ENCODE measurements around the gene C2CD2. TPM values are rescaled to one million over a fixed set of nuclear protein-coding genes. Genes with fewer than 3 reads are reported as not detected.

The C2CD2 gene
- total RNA-seq, 1 donor from 2014 or later = 20.5 TPM

DNA sequence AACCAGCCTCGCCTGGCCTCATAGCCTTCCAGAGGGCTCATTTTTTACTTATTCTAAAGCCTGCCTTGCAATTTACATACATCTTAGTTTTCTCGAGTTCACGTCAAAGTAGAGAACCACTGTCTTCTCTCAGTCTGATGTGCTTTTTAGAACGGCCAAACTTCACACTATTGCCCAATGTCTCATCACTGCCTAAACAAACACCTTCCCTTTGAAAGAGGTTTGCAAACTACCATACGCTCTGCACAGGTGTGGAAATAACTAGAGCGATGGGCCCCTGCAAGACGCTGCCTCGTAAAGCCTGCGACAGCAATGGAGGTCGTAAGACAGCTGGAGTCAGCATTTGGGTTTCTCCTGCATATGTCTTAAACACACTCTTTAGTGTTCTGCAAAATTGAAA, 97.2 kb downstream of the C2CD2 start:
- no peak overlapping the region for H3K4me3 Mint-ChIP-seq
- H3K36me3 Mint-ChIP-seq = peaks cover 17% of the 10 kb centered on the region
- no peak overlapping the region for H3K27ac Mint-ChIP-seq
- no peaks in the 10 kb centered on the region for H3K9me3 Mint-ChIP-seq
- no peak for DNase-seq (ENCODE audit: extremely low spot score, unreplicated experiment)
- TF ChIP-seq, protein P1, sequence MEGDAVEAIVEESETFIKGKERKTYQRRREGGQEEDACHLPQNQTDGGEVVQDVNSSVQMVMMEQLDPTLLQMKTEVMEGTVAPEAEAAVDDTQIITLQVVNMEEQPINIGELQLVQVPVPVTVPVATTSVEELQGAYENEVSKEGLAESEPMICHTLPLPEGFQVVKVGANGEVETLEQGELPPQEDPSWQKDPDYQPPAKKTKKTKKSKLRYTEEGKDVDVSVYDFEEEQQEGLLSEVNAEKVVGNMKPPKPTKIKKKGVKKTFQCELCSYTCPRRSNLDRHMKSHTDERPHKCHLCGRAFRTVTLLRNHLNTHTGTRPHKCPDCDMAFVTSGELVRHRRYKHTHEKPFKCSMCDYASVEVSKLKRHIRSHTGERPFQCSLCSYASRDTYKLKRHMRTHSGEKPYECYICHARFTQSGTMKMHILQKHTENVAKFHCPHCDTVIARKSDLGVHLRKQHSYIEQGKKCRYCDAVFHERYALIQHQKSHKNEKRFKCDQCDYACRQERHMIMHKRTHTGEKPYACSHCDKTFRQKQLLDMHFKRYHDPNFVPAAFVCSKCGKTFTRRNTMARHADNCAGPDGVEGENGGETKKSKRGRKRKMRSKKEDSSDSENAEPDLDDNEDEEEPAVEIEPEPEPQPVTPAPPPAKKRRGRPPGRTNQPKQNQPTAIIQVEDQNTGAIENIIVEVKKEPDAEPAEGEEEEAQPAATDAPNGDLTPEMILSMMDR (conservative IDR thresholded peaks at IDR 0.05) = no peak
- peaks cover 3% of the 10 kb centered on the region for H3K4me1 Mint-ChIP-seq (ENCODE audit: unreplicated experiment)
- H3K27me3 Mint-ChIP-seq = no peaks in the 10 kb centered on the region

DNA sequence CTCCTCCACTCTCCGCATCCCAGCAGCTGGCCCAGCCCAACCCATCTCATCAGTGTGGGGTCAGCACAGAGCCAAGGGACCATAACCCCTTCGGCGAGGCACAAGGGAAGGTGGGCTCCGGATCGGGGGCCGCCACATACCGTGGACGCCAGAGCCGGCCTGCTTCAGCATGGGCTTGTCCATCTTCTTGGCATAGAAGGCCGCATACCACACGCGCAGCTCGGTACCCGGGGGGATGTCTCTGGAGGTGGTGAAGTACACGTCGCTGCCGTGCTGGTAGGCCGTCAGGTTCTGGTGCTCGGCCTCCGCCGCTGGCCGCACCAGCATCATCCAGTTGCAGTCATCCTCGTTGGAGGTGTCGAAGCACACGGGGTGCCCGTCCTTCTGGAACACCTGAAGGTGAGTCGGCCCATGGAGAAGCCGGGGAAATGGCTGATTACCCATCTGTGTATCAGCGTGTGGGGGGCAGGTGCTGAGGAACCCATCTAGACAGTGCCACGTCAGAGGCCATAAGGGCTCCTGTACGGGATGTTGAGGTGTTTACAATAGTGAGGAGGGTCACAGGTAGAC, 99.3 kb downstream of the C2CD2 start:
- peaks cover 22% of the 10 kb centered on the region for H3K36me3 Mint-ChIP-seq
- TF ChIP-seq, protein P1 (conservative IDR thresholded peaks at IDR 0.05) = no peak
- H3K27ac Mint-ChIP-seq = no peak overlapping the region
- no peaks in the 10 kb centered on the region for H3K27me3 Mint-ChIP-seq
- no peaks in the 10 kb centered on the region for H3K9me3 Mint-ChIP-seq
- H3K4me1 Mint-ChIP-seq (ENCODE audit: unreplicated experiment) = no peaks in the 10 kb centered on the region
- DNase-seq (ENCODE audit: extremely low spot score, unreplicated experiment) = no peak
- no peak overlapping the region for H3K4me3 Mint-ChIP-seq

DNA sequence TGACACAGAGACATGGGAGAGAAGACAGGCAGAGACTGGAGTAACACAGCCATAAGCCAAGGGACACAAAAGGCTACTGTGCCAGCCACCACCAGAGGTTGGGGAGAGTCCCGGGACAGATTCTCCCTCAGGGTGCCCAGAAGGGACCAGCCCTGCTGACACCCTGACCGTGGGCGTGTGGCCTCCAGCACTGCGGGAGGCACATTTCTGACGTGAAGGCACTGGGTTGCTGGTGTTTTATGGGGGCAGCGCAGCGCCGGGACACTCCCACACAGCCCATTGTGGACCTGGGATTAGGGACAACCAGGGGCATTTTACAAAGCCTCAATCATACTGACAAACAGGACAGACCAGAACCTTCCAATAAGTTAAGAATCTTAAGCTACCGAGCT, 100.9 kb downstream of the C2CD2 start:
- Mint-ChIP-seq H3K27ac (no peak overlapping the region), H3K9me3 (no peaks in the 10 kb centered on the region), H3K4me1 (ENCODE audit: unreplicated experiment) (peaks cover 3% of the 10 kb centered on the region), H3K4me3 (no peak overlapping the region), H3K27me3 (no peaks in the 10 kb centered on the region), H3K36me3 (peaks cover 22% of the 10 kb centered on the region)
- TF ChIP-seq, protein P1 (conservative IDR thresholded peaks at IDR 0.05) = no peak
- DNase-seq (ENCODE audit: extremely low spot score, unreplicated experiment) = no peak

DNA sequence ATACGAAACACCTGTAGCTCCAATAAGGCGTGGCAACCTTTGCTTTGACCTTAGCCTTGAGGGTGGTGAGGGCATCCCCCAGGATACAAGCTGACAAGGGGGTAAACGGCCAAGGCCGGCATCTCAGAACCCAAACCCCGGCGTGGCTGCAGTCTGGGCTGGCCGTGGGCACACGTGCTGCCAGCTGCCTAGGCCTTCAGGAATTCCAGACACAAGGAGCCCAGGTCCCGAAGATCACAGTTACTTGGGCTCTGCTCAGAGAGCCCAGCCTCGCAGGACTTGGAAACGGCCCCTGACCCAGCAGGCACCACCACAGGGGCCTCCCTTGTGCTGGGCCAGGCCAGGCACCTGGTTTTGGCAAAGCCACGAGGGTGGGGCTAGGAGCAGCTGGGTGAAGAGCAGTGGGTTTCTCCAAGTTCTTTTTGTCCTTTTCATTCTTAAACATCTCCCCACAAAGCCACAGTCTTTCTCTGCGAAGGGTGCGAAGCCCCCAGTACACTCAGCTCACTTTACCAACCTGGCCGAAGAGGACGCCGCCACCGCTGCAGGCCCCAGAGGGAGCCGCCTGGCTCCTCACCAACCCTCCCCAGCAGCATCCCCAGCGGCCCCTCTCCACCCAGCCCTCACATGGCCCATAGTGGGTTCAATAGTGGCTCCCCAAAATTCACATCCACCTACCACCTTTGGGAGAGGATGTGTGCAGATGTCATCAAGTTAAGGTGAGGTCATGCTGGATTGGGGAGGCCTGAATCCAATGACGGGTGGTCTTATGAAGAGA, 101.5 kb downstream of the C2CD2 start:
- H3K4me3 Mint-ChIP-seq = no peak overlapping the region
- H3K4me1 Mint-ChIP-seq (ENCODE audit: unreplicated experiment) = peaks cover 4% of the 10 kb centered on the region
- no peaks in the 10 kb centered on the region for H3K9me3 Mint-ChIP-seq
- H3K27ac Mint-ChIP-seq = no peak overlapping the region
- no peaks in the 10 kb centered on the region for H3K27me3 Mint-ChIP-seq
- peaks cover 22% of the 10 kb centered on the region for H3K36me3 Mint-ChIP-seq
- TF ChIP-seq, protein P1 (conservative IDR thresholded peaks at IDR 0.05) = no peak
- no peak for DNase-seq (ENCODE audit: extremely low spot score, unreplicated experiment)

DNA sequence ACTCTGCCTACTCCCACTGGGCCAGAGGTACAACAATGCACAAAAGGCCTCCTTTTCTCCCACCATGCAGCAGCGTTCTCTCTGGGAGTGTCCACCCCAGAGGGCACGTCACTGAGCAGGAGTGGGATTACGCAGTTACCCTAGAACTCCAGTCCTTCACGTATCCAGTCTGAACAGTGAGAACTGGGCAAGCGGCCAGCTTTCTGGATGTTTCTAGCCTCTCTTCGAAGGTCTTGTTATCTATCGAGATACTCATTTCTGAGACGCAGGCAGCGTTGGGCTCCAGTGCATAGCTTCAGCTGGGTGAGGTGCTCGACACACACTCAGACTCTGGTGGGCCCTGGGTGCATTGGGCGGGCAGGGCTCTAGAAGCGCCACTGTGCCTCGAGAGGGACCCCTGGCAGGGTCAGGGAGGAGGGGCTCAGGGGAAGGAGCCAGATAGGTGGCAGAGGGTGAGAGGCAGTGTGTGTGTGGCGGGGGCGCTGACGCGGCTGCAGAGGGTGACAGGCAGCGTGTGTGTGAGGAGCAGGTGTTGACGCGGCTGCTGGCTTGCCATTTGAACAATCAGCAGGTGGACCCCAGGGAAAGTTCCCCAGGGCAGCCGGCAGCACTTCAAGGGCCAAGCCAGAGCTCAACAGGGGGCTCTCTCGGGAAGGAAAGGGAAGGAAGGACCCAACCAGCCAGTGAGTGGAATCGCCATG, 102.6 kb downstream of the C2CD2 start:
- H3K4me3 Mint-ChIP-seq = no peak overlapping the region
- DNase-seq (ENCODE audit: extremely low spot score, unreplicated experiment) = no peak
- peaks cover 17% of the 10 kb centered on the region for H3K36me3 Mint-ChIP-seq
- no peaks in the 10 kb centered on the region for H3K27me3 Mint-ChIP-seq
- H3K27ac Mint-ChIP-seq = no peak overlapping the region
- peaks cover 4% of the 10 kb centered on the region for H3K4me1 Mint-ChIP-seq (ENCODE audit: unreplicated experiment)
- TF ChIP-seq, protein P1 (conservative IDR thresholded peaks at IDR 0.05) = no peak
- no peaks in the 10 kb centered on the region for H3K9me3 Mint-ChIP-seq

Data from type B pancreatic cell (in vitro differentiated cells).